Left lung (tissue), 10 donors: ENCODE data around the gene FBXL5. TPM values are rescaled to one million over a fixed set of nuclear protein-coding genes. Genes with fewer than 3 reads are reported as not detected.

Source experiments
- ATAC-seq: fragments of 200-7000 bp; cut with Tn5 transposase; one replicate; pipeline ENCODE4 v1.9.1; 2020; ENCODE audit warnings: moderate library complexity
- DNase-seq, 4 donors: peaks; one replicate each; pipeline ENCODE4 v3.0.0-alpha.2; 2013 to 2020
- H3K27ac ChIP-seq, 2 donors: fragments of 200-600 bp; sonication (generic) in 1 of 2; one replicate each; pipeline versions ENCODE4 v1.5.0 to v1.8.0; 2020 to 2021
- H3K27me3 ChIP-seq, 2 donors: fragments of 200-600 bp; sonication (generic) in 1 of 2; one replicate each; pipeline versions ENCODE4 v1.5.0 to v1.8.0; 2020 to 2021
- H3K36me3 ChIP-seq, 2 donors: fragments of 200-600 bp; sonication (generic) in 1 of 2; one replicate each; pipeline versions ENCODE4 v1.5.0 to v1.8.0; 2020 to 2021
- H3K4me1 ChIP-seq, 2 donors: fragments of 200-600 bp; one replicate each; pipeline ENCODE4 v1.8.0; 2021
- H3K4me3 ChIP-seq, 2 donors: fragments of 200-600 bp; sonication (generic) in 1 of 2; one replicate each; pipeline versions ENCODE4 v1.5.0 to v1.8.0; 2020 to 2021; ENCODE audit warnings: mild to moderate bottlenecking in 1 of 2
- H3K9me3 ChIP-seq, 2 donors: fragments of 200-600 bp; sonication (generic) in 1 of 2; one replicate each; pipeline versions ENCODE4 v1.5.0 to v1.8.0; 2020 to 2021
- intact Hi-C, 2 donors: fragments of 100-400 bp; cut with DNase I; formaldehyde crosslinking; loops; one replicate each; pipeline versions ENCODE4 v1.11.2 to v1.14.2; 2022
- polyA plus RNA-seq, 6 donors: library from polyadenylated mRNA; unstranded; fragments of 120-200 nt; gene quantifications; one replicate each; pipeline ENCODE4 v1.2.1, GENCODE V29; 2013; ENCODE audit not compliant: insufficient read length in 6 of 6
- total RNA-seq, 2 donors: library from RNA; stranded (reverse); fragmentation: NEBNext Ultra II Directional; extraction: Animal tissue kit (Norgen Biotek cat#: 25700); gene quantifications; one replicate each; pipeline ENCODE4 v1.2.1, GENCODE V29; 2021
- TF ChIP-seq, protein P1 (sequence below), 2 donors: fragments of 200-600 bp; sonication (generic) in 1 of 2; IDR thresholded peaks; one replicate each; pipeline versions ENCODE4 v1.5.0 to v1.8.0; 2021; ENCODE audit warnings: antibody characterized with exemption in 2 of 2
- donor health status: DM: no; HTN: yes; CAD: no.
- donor health status: DM: no; HTN: no; CAD: no.

Gene FBXL5
- total and polyA plus RNA-seq, 8 donors, result 91.9 to 121 (median 101) TPM

DNA sequence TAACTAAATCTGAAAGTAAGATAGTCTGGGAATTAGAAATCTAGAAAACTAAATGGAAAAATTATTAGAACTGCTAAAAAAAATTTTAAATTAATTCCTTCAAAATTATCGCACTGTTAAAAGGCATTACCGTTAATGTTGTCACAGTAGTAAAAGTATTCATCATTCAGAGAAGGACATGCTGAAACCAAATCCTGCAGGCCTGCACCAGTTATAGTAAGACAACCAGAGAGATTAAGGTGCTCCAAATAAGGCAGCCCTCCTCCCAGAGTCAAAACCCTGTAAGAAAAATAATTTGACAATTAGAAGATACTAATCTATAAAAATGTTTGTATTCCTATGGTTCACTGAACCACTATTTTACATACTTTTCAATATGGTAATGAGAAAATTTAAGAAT, 43.0 kb downstream of the FBXL5 start:
- Histone ChIP-seq H3K4me3 (no peak overlapping the region), H3K27ac (no peak overlapping the region), H3K36me3 (peaks cover 0 to 51% of the 10 kb centered on the region in 2 donors), H3K27me3 (no peaks in the 10 kb centered on the region), H3K9me3 (no peaks in the 10 kb centered on the region), H3K4me1 (peaks cover 0 to 15% of the 10 kb centered on the region in 2 donors)
- ATAC-seq, result no peak
- intact Hi-C loops, result no loop called here
- no peak for DNase-seq
- TF ChIP-seq, protein P1, sequence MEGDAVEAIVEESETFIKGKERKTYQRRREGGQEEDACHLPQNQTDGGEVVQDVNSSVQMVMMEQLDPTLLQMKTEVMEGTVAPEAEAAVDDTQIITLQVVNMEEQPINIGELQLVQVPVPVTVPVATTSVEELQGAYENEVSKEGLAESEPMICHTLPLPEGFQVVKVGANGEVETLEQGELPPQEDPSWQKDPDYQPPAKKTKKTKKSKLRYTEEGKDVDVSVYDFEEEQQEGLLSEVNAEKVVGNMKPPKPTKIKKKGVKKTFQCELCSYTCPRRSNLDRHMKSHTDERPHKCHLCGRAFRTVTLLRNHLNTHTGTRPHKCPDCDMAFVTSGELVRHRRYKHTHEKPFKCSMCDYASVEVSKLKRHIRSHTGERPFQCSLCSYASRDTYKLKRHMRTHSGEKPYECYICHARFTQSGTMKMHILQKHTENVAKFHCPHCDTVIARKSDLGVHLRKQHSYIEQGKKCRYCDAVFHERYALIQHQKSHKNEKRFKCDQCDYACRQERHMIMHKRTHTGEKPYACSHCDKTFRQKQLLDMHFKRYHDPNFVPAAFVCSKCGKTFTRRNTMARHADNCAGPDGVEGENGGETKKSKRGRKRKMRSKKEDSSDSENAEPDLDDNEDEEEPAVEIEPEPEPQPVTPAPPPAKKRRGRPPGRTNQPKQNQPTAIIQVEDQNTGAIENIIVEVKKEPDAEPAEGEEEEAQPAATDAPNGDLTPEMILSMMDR (IDR thresholded peaks at IDR 0.05), result no peak

DNA sequence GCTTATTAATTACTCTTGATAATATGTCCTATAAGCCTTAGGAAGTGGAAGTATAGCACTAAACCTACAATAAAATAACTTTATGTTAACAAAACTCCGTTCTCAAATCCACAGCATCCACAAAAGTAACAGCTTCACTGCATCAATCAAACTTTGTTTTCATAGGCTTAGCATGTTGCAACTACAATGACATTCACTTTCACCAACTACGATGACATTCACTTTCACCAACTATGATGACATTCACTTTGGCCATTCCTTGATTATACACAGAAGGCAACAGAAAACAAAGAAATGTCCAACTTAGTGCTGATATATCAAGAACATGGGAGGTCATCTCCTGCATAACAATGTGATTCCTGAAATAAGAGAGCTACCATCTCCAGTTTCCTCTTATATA, 44.3 kb downstream of the FBXL5 start:
- Histone ChIP-seq H3K36me3 (peaks cover 0 to 42% of the 10 kb centered on the region in 2 donors), H3K4me3 (no peak overlapping the region), H3K27me3 (no peaks in the 10 kb centered on the region), H3K9me3 (no peaks in the 10 kb centered on the region), H3K4me1 (peaks cover 0 to 15% of the 10 kb centered on the region in 2 donors), H3K27ac (no peak overlapping the region)
- TF ChIP-seq, protein P1 (IDR thresholded peaks at IDR 0.05), result no peak
- no peak for DNase-seq
- ATAC-seq, result no peak
- intact Hi-C loops, result no loop called here

DNA sequence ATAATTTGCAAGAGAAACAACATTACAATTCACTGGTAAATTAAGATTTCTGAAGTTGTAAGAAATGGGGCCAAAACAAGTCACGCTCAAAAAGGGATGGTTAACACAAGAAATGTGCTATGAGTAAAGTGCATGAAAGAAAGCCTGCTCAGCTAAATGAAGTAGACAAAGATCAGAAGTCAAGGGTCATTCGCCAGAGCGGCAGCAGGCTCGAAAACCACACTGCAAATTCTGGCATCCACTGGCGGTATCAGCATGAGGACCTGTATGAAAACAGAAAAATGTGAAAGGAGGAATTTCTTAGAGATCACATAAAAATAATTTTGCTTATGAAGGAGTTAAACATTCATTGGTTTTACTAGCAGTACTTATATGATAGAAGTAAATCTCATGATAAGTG, 49.6 kb downstream of the FBXL5 start:
- TF ChIP-seq, protein P1 (IDR thresholded peaks at IDR 0.05), result no peak
- DNase-seq (no peak), ATAC-seq (no peak)
- Histone ChIP-seq H3K9me3 (no peaks in the 10 kb centered on the region), H3K36me3 (peaks cover 0 to 51% of the 10 kb centered on the region in 2 donors), H3K27ac (no peak overlapping the region), H3K4me1 (peaks cover 0 to 6% of the 10 kb centered on the region in 2 donors), H3K4me3 (no peak overlapping the region), H3K27me3 (no peaks in the 10 kb centered on the region)
- intact Hi-C loops, result no loop called here

DNA sequence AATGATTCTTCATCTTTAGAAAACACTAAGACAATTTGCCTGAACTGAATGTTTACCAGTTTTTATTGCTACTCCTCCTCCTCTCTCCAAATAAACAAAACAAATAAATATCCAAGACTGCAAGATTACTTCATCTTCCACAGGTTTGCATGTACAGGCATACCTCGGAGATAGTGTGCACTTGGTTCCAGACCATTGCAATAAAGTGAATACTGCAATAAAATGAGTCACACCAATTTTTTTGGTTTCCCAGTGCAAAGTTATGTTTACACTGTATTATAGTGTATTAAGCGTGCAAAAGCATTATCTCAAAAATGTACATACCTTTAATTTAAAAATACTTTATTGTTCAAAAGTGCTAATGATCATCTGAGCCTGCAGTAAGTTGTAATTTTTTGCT, 53.3 kb downstream of the FBXL5 start:
- ATAC-seq, result no peak
- H3K36me3 ChIP-seq, result peaks cover 0 to 75% of the 10 kb centered on the region in 2 donors
- H3K27me3 ChIP-seq, result no peaks in the 10 kb centered on the region
- DNase-seq, result no peak
- no peaks in the 10 kb centered on the region for H3K4me1 ChIP-seq
- no peak overlapping the region for H3K4me3 ChIP-seq
- TF ChIP-seq, protein P1 (IDR thresholded peaks at IDR 0.05), result no peak
- intact Hi-C loops, result no loop called here
- no peaks in the 10 kb centered on the region for H3K9me3 ChIP-seq
- no peak overlapping the region for H3K27ac ChIP-seq

DNA sequence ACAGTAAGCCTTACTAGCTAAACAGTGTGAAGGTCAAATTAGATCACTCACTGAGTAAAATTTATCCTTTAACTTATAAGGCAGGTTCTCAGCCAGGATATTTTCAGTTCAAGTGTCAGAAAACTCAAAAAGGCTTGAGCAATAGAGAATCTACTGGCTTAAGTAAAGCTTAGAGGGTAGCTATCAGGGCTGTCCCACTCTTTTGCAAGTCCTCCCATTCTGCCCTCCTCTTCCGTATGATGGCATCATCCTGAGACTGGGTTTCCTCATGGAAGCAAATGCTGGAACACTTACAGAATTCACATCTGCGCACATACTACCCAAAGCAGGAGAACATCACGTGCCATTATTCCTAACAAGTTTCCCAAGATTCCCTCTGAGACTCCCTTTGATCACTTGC, 55.0 kb downstream of the FBXL5 start:
- no peak for DNase-seq
- Histone ChIP-seq H3K36me3 (peaks cover 0 to 72% of the 10 kb centered on the region in 2 donors), H3K9me3 (no peaks in the 10 kb centered on the region), H3K27ac (no peak overlapping the region), H3K27me3 (no peaks in the 10 kb centered on the region), H3K4me3 (no peak overlapping the region), H3K4me1 (no peaks in the 10 kb centered on the region)
- intact Hi-C loops, result no loop called here
- ATAC-seq, result no peak
- TF ChIP-seq, protein P1 (IDR thresholded peaks at IDR 0.05), result no peak
